H1 (cell line): Measurements from ENCODE around the gene IQCM. TPM values are rescaled to one million over a fixed set of nuclear protein-coding genes. Genes with fewer than 3 reads are reported as not detected.

ENCODE experiments used
- CTCF ChIA-PET: fragments of 300-600 bp; sonication (Branson Sonifier 250); formaldehyde crosslinking; loops from one replicate; lab custom pipeline; 2021; ENCODE audit not compliant: partially characterized antibody; lab: Charles Lee
- POLR2A ChIA-PET: fragments of 300-600 bp; sonication (Branson Sonifier 250); formaldehyde crosslinking; loops from one replicate; lab custom pipeline; 2021; ENCODE audit warnings: inconsistent platforms; ENCODE audit not compliant: partially characterized antibody; lab: Charles Lee
- DNase-seq, 2 experiments: peaks; one replicate each; pipeline versions ENCODE4 v3.0.0 to v3.0.0-alpha.2; 2010 to 2022; ENCODE audit warnings: low spot score in 2 of 2, low read depth in 1 of 2, mixed read lengths in 1 of 2
- FAIRE-seq: peaks from 2 replicates; lab custom pipeline; 2011; peaks lifted over from hg19 to GRCh38; lab: Jason Lieb, UNC
- H2AFZ ChIP-seq: 2 replicates; pipeline ENCODE4 v1.8.1; 2012; ENCODE audit warnings: low read length, inconsistent platforms
- H2AK5ac ChIP-seq: 2 replicates; pipeline ENCODE4 v1.6.1; 2013; ENCODE audit warnings: low read depth, low read length
- H2BK120ac ChIP-seq: replicated peaks from 2 replicates; pipeline ENCODE3; 2013; ENCODE audit warnings: low read depth, low read length, inconsistent platforms
- H2BK12ac ChIP-seq: 2 replicates; pipeline ENCODE4 v1.6.1; 2013; ENCODE audit warnings: low read depth, low read length
- H2BK15ac ChIP-seq: 2 replicates; pipeline ENCODE4 v1.6.1; 2013; ENCODE audit warnings: low read length
- H2BK20ac ChIP-seq: 2 replicates; pipeline ENCODE4 v1.6.1; 2013; ENCODE audit warnings: low read length
- H2BK5ac ChIP-seq: 2 replicates; pipeline ENCODE4 v1.6.1; 2013; ENCODE audit warnings: low read depth, low read length
- H3K14ac ChIP-seq: 2 replicates; pipeline ENCODE4 v1.6.1; 2013; ENCODE audit warnings: inconsistent platforms; ENCODE audit not compliant: insufficient read length
- H3K18ac ChIP-seq: 2 replicates; pipeline ENCODE4 v1.6.1; 2013; ENCODE audit warnings: low read length; ENCODE audit errors: extremely low read depth
- H3K23ac ChIP-seq: 2 replicates; pipeline ENCODE4 v1.6.1; 2013; ENCODE audit warnings: inconsistent platforms; ENCODE audit not compliant: insufficient read length
- H3K23me2 ChIP-seq: 2 replicates; pipeline ENCODE4 v1.6.1; 2013; ENCODE audit warnings: low read depth, low read length
- H3K27ac ChIP-seq: 2 replicates; pipeline ENCODE4 v1.6.1; 2011; ENCODE audit warnings: low read depth, low read length, inconsistent platforms
- H3K27me3 ChIP-seq, 4 experiments: replicated peaks in 1 of 4; 1 replicate in 1 of 4; 2 replicates in 3 of 4; pipeline versions ENCODE4 v1.6.1 to v1.8.1; 2011 to 2013; ENCODE audit warnings: low read length in 3 of 4, mild to moderate bottlenecking in 3 of 4, inconsistent platforms in 2 of 4, mixed read lengths in 2 of 4, moderate library complexity in 1 of 4; ENCODE audit not compliant: control insufficient read depth in 3 of 4, insufficient read depth in 3 of 4; ENCODE audit errors: extremely low read depth in 1 of 4
- H3K36me3 ChIP-seq, 4 experiments: 2 replicates each; pipeline versions ENCODE4 v1.6.1 to v1.8.1; 2011 to 2013; ENCODE audit warnings: mild to moderate bottlenecking in 4 of 4, low read length in 3 of 4, moderate library complexity in 2 of 4, control low read depth in 1 of 4, inconsistent platforms in 1 of 4; ENCODE audit not compliant: insufficient read depth in 4 of 4, control insufficient read depth in 2 of 4
- H3K4ac ChIP-seq: replicated peaks from 2 replicates; pipeline ENCODE3; 2013; ENCODE audit warnings: low read length, low read depth, mixed read lengths, inconsistent platforms; ENCODE audit not compliant: insufficient read length
- H3K4me1 ChIP-seq, 4 experiments: replicated peaks in 1 of 4; 1 replicate in 1 of 4; 2 replicates in 3 of 4; pipeline versions ENCODE4 v1.6.1 to v1.8.1; 2011 to 2013; ENCODE audit warnings: low read length in 3 of 4, inconsistent platforms in 2 of 4, mixed read lengths in 1 of 4; ENCODE audit not compliant: insufficient read depth in 4 of 4, control insufficient read depth in 3 of 4
- H3K4me2 ChIP-seq, 2 experiments: 2 replicates each; pipeline versions ENCODE4 v1.6.1 to v1.8.1; 2011 to 2013; ENCODE audit warnings: low read depth in 2 of 2, low read length in 2 of 2, control low read depth in 1 of 2, inconsistent platforms in 1 of 2, mild to moderate bottlenecking in 1 of 2; ENCODE audit not compliant: insufficient read depth in 1 of 2
- H3K4me3 ChIP-seq, 4 experiments: fragments of 200-600, 300-600 bp in 1 of 4; sonication (generic), shearing (Covaris generic), sonication (Bioruptor Twin) in 1 of 4; 2 replicates each; pipeline versions ENCODE4 v1.5.1 to v1.8.1; 2011 to 2016; ENCODE audit warnings: low read length in 4 of 4, low read depth in 3 of 4, control low read depth in 2 of 4, inconsistent platforms in 2 of 4, mild to moderate bottlenecking in 2 of 4, mixed read lengths in 1 of 4, moderate library complexity in 1 of 4; ENCODE audit not compliant: insufficient read depth in 2 of 4; ENCODE audit errors: extremely low read depth in 1 of 4
- H3K56ac ChIP-seq: replicated peaks from 2 replicates; pipeline ENCODE3; 2013; ENCODE audit warnings: low read depth, mild to moderate bottlenecking, mixed read lengths, low read length, inconsistent platforms; ENCODE audit not compliant: insufficient read length
- H3K79me1 ChIP-seq: 2 replicates; pipeline ENCODE4 v1.6.1; 2013; ENCODE audit warnings: low read depth, low read length, control low read depth
- H3K79me2 ChIP-seq, 2 experiments: 2 replicates each; pipeline versions ENCODE4 v1.6.1 to v1.8.1; 2012 to 2013; ENCODE audit warnings: low read length in 2 of 2, mild to moderate bottlenecking in 2 of 2, inconsistent platforms in 1 of 2; ENCODE audit not compliant: insufficient read depth in 2 of 2, control insufficient read depth in 1 of 2
- H3K9ac ChIP-seq, 4 experiments: replicated peaks in 1 of 4; 1 replicate in 1 of 4; 2 replicates in 3 of 4; pipeline versions ENCODE4 v1.6.1 to v1.8.1; 2011 to 2013; ENCODE audit warnings: low read depth in 3 of 4, low read length in 3 of 4, control low read depth in 2 of 4, mild to moderate bottlenecking in 2 of 4, moderate library complexity in 2 of 4, inconsistent platforms in 1 of 4; ENCODE audit errors: extremely low read depth in 1 of 4
- H3K9me3 ChIP-seq, 2 experiments: 2 replicates each; pipeline versions ENCODE4 v1.6.1 to v1.8.1; 2012 to 2013; ENCODE audit warnings: mild to moderate bottlenecking in 2 of 2, moderate library complexity in 2 of 2, control low read depth in 1 of 2, inconsistent platforms in 1 of 2, low read depth in 1 of 2, low read length in 1 of 2, mixed read lengths in 1 of 2; ENCODE audit not compliant: insufficient read depth in 2 of 2
- H4K20me1 ChIP-seq, 2 experiments: replicated peaks in 1 of 2; 2 replicates each; pipeline versions ENCODE3 to v1.8.1; 2011 to 2013; ENCODE audit warnings: inconsistent platforms in 2 of 2, low read length in 2 of 2, mild to moderate bottlenecking in 1 of 2; ENCODE audit not compliant: insufficient read depth in 2 of 2, control insufficient read depth in 1 of 2
- H4K5ac ChIP-seq: 2 replicates; pipeline ENCODE4 v1.6.1; 2013; ENCODE audit warnings: low read length, low read depth, mixed read lengths, inconsistent platforms; ENCODE audit not compliant: insufficient read length
- H4K8ac ChIP-seq: 2 replicates; pipeline ENCODE4 v1.8.0; 2013; ENCODE audit warnings: mild to moderate bottlenecking, moderate library complexity, low read length, inconsistent platforms; ENCODE audit not compliant: insufficient read depth; ENCODE audit errors: extremely low read depth
- H4K91ac ChIP-seq: replicated peaks from 2 replicates; pipeline ENCODE3; 2013; ENCODE audit warnings: low read length, mixed read lengths, inconsistent platforms; ENCODE audit not compliant: insufficient read length
- CREB1 ChIP-seq: IDR thresholded peaks from 2 replicates; pipeline ENCODE4 v1.6.1; 2012; ENCODE audit warnings: inconsistent platforms
- GABPA ChIP-seq: IDR thresholded peaks from 2 replicates; pipeline ENCODE4 v1.6.1; 2011; ENCODE audit warnings: mild to moderate bottlenecking, low read length, moderate library complexity, borderline replicate concordance; ENCODE audit not compliant: insufficient read depth
- GTF2F1 ChIP-seq: IDR thresholded peaks from 2 replicates; pipeline ENCODE4 v1.6.1; 2012; ENCODE audit warnings: low read depth, low read length, improper control_type of control experiment, borderline replicate concordance
- KDM4A ChIP-seq: IDR thresholded peaks from one replicate; pipeline ENCODE4 v1.7.1; 2012; ENCODE audit warnings: low read depth, mild to moderate bottlenecking, moderate library complexity, low read length, inconsistent platforms; ENCODE audit not compliant: severe bottlenecking
- NANOG ChIP-seq: IDR thresholded peaks from 2 replicates; pipeline ENCODE4 v1.6.1; 2011; ENCODE audit warnings: low read length, low read depth, mild to moderate bottlenecking, inconsistent platforms; ENCODE audit not compliant: insufficient read depth, poor library complexity, severe bottlenecking
- SIRT6 ChIP-seq: IDR thresholded peaks from one replicate; pipeline ENCODE4 v1.7.1; 2012; ENCODE audit warnings: low read length, inconsistent platforms
- ZNF274 ChIP-seq: IDR thresholded peaks from 2 replicates; pipeline ENCODE4 v1.7.0; 2012; ENCODE audit warnings: low read length, borderline replicate concordance; ENCODE audit errors: extremely low read depth
- WGBS, 2 experiments: shearing (Covaris generic) in 1 of 2; methylation state at CpG; one replicate each; pipeline versions ENCODE4 v1.1.6 to v1.1.7; 2013 to 2015; ENCODE audit warnings: low lambda C conversion rate in 2 of 2, mixed read lengths in 2 of 2, inconsistent platforms in 1 of 2, low coverage in 1 of 2, missing lambda C conversion rate in 1 of 2; ENCODE audit not compliant: insufficient replicate concordance in 2 of 2, insufficient coverage in 1 of 2, insufficient read length in 1 of 2; ENCODE audit errors: extremely low coverage in 1 of 2, missing lambda C conversion rate in 1 of 2; 5-methylcytosine and 5-hydroxymethylcytosine counted together
- polyA plus RNA-seq, 7 experiments: library from polyadenylated mRNA; depleted of rRNA in 3 of 7; stranded (reverse) in 5 of 7; unstranded in 2 of 7; fragments of >200 nt in 5 of 7; fragments of 200-250 nt in 2 of 7; gene quantifications; 1 replicate in 5 of 7; 2 replicates in 1 of 7; 4 replicates in 1 of 7; pipeline versions ENCODE4 v1.2.1 to v1.2.3, GENCODE V29; 2011 to 2013; ENCODE audit warnings: missing spikeins in 2 of 7, mixed read lengths in 2 of 7
- total RNA-seq: library from RNA; stranded (reverse); fragmentation: NEBNext Ultra II Directional; extraction: Animal tissue kit (Norgen Biotek cat#: 25700); gene quantifications from 2 replicates; pipeline ENCODE4 v1.2.1, GENCODE V29; 2021

Gene IQCM
- total and polyA plus RNA-seq, 2 of the 8 experiments (the other 6 are each of a cell fraction or from before 2014, with no cell fraction given): not detected

DNA sequence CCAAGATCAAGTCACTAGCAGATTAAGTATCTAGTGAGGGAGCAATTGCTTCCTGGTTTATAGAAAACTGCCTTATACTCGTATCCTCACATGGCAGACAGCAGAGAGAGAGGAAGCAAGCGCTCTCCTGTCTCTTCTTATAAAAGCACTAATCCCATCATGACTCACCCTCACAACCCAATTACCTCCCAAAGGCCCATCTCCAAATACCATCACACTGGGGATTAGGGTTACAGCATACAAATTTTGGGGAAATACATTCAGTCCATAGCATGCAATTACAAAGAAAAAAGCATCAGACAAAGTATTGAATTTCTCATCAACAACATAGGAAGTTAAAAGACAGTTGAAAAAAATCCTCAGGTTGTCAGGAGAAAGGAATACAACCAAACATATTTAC lies 292.6 kb downstream of the IQCM start:
- no peak overlapping the region for H3K4me3 ChIP-seq
- CTCF ChIA-PET: no interaction called here

More for the DNA sequence above, 292.6 kb downstream of the IQCM start:
- H2BK20ac ChIP-seq: no peak overlapping the region
- no peak overlapping the region for H3K4me2 ChIP-seq
- no peak overlapping the region for H3K14ac ChIP-seq
- H2AK5ac ChIP-seq: no peak overlapping the region
- no peak overlapping the region for H2BK5ac ChIP-seq
- no peaks in the 10 kb centered on the region for H3K9me3 ChIP-seq
- 92% methylated on average over 2 of the region's 2 CpGs; no CpG with 5 or more reads in 1 of the 2 experiments for WGBS, 2 experiments
- H2AFZ ChIP-seq: no peak overlapping the region
- H3K79me2 ChIP-seq: no peaks in the 10 kb centered on the region
- H3K18ac ChIP-seq: no peak overlapping the region
- no peaks in the 10 kb centered on the region for H3K4me1 ChIP-seq
- H2BK12ac ChIP-seq: no peak overlapping the region
- no peaks in the 10 kb centered on the region for H3K79me1 ChIP-seq
- no peaks in the 10 kb centered on the region for H3K27me3 ChIP-seq
- H2BK15ac ChIP-seq: no peak overlapping the region
- H3K23me2 ChIP-seq: no peaks in the 10 kb centered on the region
- no peak overlapping the region for H4K8ac ChIP-seq
- POLR2A ChIA-PET: no interaction called here
- no peak for DNase-seq
- H3K36me3 ChIP-seq: no peaks in the 10 kb centered on the region
- no peak overlapping the region for H3K23ac ChIP-seq
- no peak overlapping the region for H3K4ac ChIP-seq
- H4K20me1 ChIP-seq: no peaks in the 10 kb centered on the region
- no peak for TF ChIP-seq GTF2F1
- no peak for TF ChIP-seq GABPA
- no peak for TF ChIP-seq CREB1
- TF ChIP-seq SIRT6: no peak
- no peak for TF ChIP-seq NANOG
- TF ChIP-seq KDM4A: no peak
- no peak for TF ChIP-seq ZNF274
- no peak overlapping the region for H4K91ac ChIP-seq
- FAIRE-seq: no peak
- no peak overlapping the region for H3K27ac ChIP-seq
- no peak overlapping the region for H3K9ac ChIP-seq
- H2BK120ac ChIP-seq: no peak overlapping the region
- H4K5ac ChIP-seq: no peak overlapping the region
- no peak overlapping the region for H3K56ac ChIP-seq
